ENCODE data around the gene ESRRG.
"Not testable (repeated sequence)": the region's sequence is repeated elsewhere in the genome, so short reads cannot be mapped to it uniquely, and the experiment has no call there.

The ESRRG gene

DNA sequence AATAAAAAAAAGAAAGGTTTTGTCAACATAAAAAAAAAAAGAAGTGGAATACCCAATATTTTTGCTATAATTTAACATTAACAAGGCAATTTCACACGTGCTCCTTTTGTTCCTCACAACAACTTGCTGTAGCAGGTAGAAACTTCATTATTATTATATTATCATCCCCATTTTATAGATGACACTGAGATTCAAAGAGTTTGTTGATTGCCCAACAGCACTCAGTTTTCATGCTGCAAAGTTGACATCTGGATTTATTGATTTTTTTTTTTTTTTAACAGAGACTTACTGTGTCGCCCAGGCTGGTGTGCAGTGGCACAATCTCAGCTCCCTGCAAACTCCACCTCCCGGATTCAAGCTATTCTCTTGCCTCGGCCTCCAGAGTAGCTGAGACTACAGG, 8.9 kb upstream of the ESRRG start:
- in situ Hi-C loops (cut with HindIII; ENCODE audit: low pct_unique_long_range_greater_than_20kb, low sequenced_read_pairs), result no loop called here
- TF ChIP-seq JUND (IDR thresholded peaks at IDR 0.05; ENCODE audit: low read depth), result no peak
- no peak for DNase-seq (ENCODE audit: low read depth in 1 of 2, low spot score in 1 of 2)

DNA sequence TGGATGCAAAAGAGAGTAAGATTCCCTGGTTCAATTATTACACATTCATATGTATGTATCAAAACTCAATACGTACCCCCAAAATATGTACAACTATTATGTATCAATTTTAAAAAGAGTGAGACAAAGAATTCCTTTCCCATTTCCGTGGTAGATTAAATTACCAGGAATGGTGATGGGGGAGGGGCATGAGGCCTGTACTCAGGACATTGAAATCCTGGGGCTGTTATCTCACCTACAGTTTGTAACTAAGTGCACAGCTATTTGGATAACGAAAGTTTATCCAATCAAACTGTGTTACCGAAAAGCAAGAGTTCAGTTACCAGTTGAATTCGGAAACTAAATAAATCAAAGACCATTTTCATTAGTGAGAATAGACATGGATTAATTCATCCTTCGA, 8.3 kb upstream of the ESRRG start:
- DNase-seq (ENCODE audit: low read depth in 1 of 2, low spot score in 1 of 2), result no peak
- in situ Hi-C loops (cut with HindIII; ENCODE audit: low pct_unique_long_range_greater_than_20kb, low sequenced_read_pairs), result no loop called here
- TF ChIP-seq JUND (IDR thresholded peaks at IDR 0.05; ENCODE audit: low read depth), result no peak

- in situ Hi-C loops (cut with HindIII; ENCODE audit: low pct_unique_long_range_greater_than_20kb, low sequenced_read_pairs), result no loop called here
- no peak for TF ChIP-seq JUND (IDR thresholded peaks at IDR 0.05; ENCODE audit: low read depth)
- DNase-seq (ENCODE audit: low read depth in 1 of 2, low spot score in 1 of 2), result no peak
Measured at GRCh38 chr1:216726435-216726834, 3.2 kb upstream of the ESRRG start.

DNA sequence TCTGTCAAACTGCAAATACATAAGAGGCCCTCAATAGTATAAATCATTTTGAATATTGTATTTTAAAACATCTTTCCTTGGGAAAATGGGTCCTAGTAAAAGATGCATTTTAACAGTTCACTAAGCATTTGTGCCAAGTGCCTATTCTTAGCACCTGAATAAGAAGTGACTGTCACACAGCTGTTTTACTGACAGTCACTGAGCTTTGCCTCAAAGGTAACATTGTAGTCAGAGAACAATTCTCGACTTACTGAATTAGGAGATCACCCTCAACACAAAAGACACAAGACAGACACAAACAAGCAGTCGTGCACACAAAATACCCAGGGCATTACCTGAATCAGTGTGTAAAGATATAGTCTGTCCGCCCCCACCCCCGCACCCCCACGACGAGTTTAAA, 408 bp downstream of the ESRRG start:
- DNase-seq (ENCODE audit: low read depth in 1 of 2, low spot score in 1 of 2), result no peak
- in situ Hi-C loops (cut with HindIII; ENCODE audit: low pct_unique_long_range_greater_than_20kb, low sequenced_read_pairs), result no loop called here
- TF ChIP-seq JUND (IDR thresholded peaks at IDR 0.05; ENCODE audit: low read depth), result no peak

GRCh38 chr1:216721863-216722262, 1.4 kb downstream of the ESRRG start:
- in situ Hi-C loops (cut with HindIII; ENCODE audit: low pct_unique_long_range_greater_than_20kb, low sequenced_read_pairs), result no loop called here
- no peak for TF ChIP-seq JUND (IDR thresholded peaks at IDR 0.05; ENCODE audit: low read depth)
- DNase-seq (ENCODE audit: low read depth in 1 of 2, low spot score in 1 of 2), result peak in 1 of 2 experiments; percentile 20

GRCh38 chr1:216721062-216721461, 2.2 kb downstream of the ESRRG start:
- TF ChIP-seq JUND (IDR thresholded peaks at IDR 0.05; ENCODE audit: low read depth), result no peak
- no peak for DNase-seq (ENCODE audit: low read depth in 1 of 2, low spot score in 1 of 2)
- in situ Hi-C loops (cut with HindIII; ENCODE audit: low pct_unique_long_range_greater_than_20kb, low sequenced_read_pairs), result no loop called here

DNA sequence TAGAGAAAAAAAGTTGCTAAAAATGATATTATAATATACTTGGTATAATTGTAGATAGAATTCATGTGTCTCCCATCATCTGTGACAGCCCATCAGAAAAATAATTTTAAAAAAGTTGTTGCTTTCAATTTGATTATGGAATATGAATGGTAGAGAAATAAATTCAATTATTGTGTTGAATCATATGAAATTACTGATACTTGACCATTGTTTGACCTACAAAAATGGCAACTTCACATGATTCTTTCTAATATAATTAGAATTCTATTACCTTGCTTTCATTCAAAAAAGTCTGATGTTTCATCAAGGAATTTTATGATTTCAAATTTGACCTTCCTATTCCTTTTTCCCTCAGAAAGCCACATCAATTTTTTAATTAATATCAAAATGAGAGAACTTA, 11.5 kb downstream of the ESRRG start:
- TF ChIP-seq JUND (IDR thresholded peaks at IDR 0.05; ENCODE audit: low read depth), result no peak
- in situ Hi-C loops (cut with HindIII; ENCODE audit: low pct_unique_long_range_greater_than_20kb, low sequenced_read_pairs), result no loop called here
- no peak for DNase-seq (ENCODE audit: low read depth in 1 of 2, low spot score in 1 of 2)

GRCh38 chr1:216710598-216711333, 12.5 kb downstream of the ESRRG start:
- in situ Hi-C loops (cut with HindIII; ENCODE audit: low pct_unique_long_range_greater_than_20kb, low sequenced_read_pairs), result no loop called here
- no peak for TF ChIP-seq JUND (IDR thresholded peaks at IDR 0.05; ENCODE audit: low read depth)
- no peak for DNase-seq (ENCODE audit: low read depth in 1 of 2, low spot score in 1 of 2)

GRCh38 chr1:216710055-216710454, 13.2 kb downstream of the ESRRG start:
- in situ Hi-C loops (cut with HindIII; ENCODE audit: low pct_unique_long_range_greater_than_20kb, low sequenced_read_pairs), result no loop called here
- TF ChIP-seq JUND (IDR thresholded peaks at IDR 0.05; ENCODE audit: low read depth), result no peak
- DNase-seq (ENCODE audit: low read depth in 1 of 2, low spot score in 1 of 2), result no peak

- in situ Hi-C loops (cut with HindIII; ENCODE audit: low pct_unique_long_range_greater_than_20kb, low sequenced_read_pairs), result no loop called here
- DNase-seq (ENCODE audit: low read depth in 1 of 2, low spot score in 1 of 2), result no peak
- no peak for TF ChIP-seq JUND (IDR thresholded peaks at IDR 0.05; ENCODE audit: low read depth)
Measured at GRCh38 chr1:216705676-216706075, 17.6 kb downstream of the ESRRG start.

- DNase-seq (ENCODE audit: low read depth in 1 of 2, low spot score in 1 of 2); in situ Hi-C loops (cut with HindIII; ENCODE audit: low pct_unique_long_range_greater_than_20kb, low sequenced_read_pairs): not testable (repeated sequence)
Measured at GRCh38 chr1:216704065-216704464, 19.2 kb downstream of the ESRRG start.

- in situ Hi-C loops (cut with HindIII; ENCODE audit: low pct_unique_long_range_greater_than_20kb, low sequenced_read_pairs), result no loop called here
- TF ChIP-seq JUND (IDR thresholded peaks at IDR 0.05; ENCODE audit: low read depth), result no peak
- no peak for DNase-seq (ENCODE audit: low read depth in 1 of 2, low spot score in 1 of 2)
Measured at GRCh38 chr1:216702170-216702569, 21.1 kb downstream of the ESRRG start.

GRCh38 chr1:216700779-216701178, 22.4 kb downstream of the ESRRG start:
- no peak for DNase-seq (ENCODE audit: low read depth in 1 of 2, low spot score in 1 of 2)
- in situ Hi-C loops (cut with HindIII; ENCODE audit: low pct_unique_long_range_greater_than_20kb, low sequenced_read_pairs), result no loop called here
- TF ChIP-seq JUND (IDR thresholded peaks at IDR 0.05; ENCODE audit: low read depth), result no peak

GRCh38 chr1:216691710-216692109, 31.5 kb downstream of the ESRRG start:
- no peak for DNase-seq (ENCODE audit: low read depth in 1 of 2, low spot score in 1 of 2)
- in situ Hi-C loops (cut with HindIII; ENCODE audit: low pct_unique_long_range_greater_than_20kb, low sequenced_read_pairs), result no loop called here
- TF ChIP-seq JUND (IDR thresholded peaks at IDR 0.05; ENCODE audit: low read depth), result no peak

Measured in T47D (cell line).